K562 (cell line): ENCODE measurements around the gene EPX. TPM values are rescaled to one million over a fixed set of nuclear protein-coding genes. Genes with fewer than 3 reads are reported as not detected.

Source experiments
- ATAC-seq: fragments of 200-7000 bp; cut with Tn5 transposase; 3 replicates; pipeline ENCODE4 v1.9.1; 2020; ENCODE audit warnings: moderate library complexity
- BruUV-seq: library from RNA; stranded (reverse); fragments of 400-500 nt; replicated peaks from 2 replicates; lab custom pipeline; 2021; lab: Mats Ljungman, UMichigan
- CTCF ChIA-PET: fragments of 300-600 bp; formaldehyde crosslinking; extraction: SDS; loops from one replicate; lab custom pipeline; 2021; ENCODE audit warnings: low intra/inter-chr PET ratio; lab: Yijun Ruan, JAX
- POLR2A ChIA-PET: fragments of 300-600, 350-650 bp; sonication (Branson Sonifier 250); formaldehyde crosslinking; extraction: SDS; loops from one replicate; lab custom pipeline; 2021; ENCODE audit warnings: antibody characterized with exemption, inconsistent platforms; lab: Yijun Ruan, JAX
- DNase-seq, 4 experiments: peaks; one replicate each; pipeline versions ENCODE4 v3.0.0 to v3.0.0-alpha.2; 2011 to 2018; ENCODE audit warnings: low spot score in 3 of 4, mixed read lengths in 3 of 4; ENCODE audit errors: extremely low read depth in 1 of 4
- FAIRE-seq: peaks from 2 replicates; lab custom pipeline; 2011; peaks lifted over from hg19 to GRCh38; lab: Jason Lieb, UNC
- H2AFZ ChIP-seq: 2 replicates; pipeline ENCODE4 v1.6.0; 2011; ENCODE audit warnings: low read depth, low read length, control low read depth, inconsistent platforms
- H3K27ac ChIP-seq: fragments of 200-600 bp; 3 replicates; pipeline ENCODE4 v1.8.0; 2011; ENCODE audit warnings: low read depth, mild to moderate bottlenecking, control low read depth, inconsistent platforms, low read length, moderate library complexity, mixed read lengths; ENCODE audit errors: extremely low read depth
- H3K27me3 ChIP-seq, 2 experiments: fragments of 300-600 bp in 1 of 2; 2 replicates in 1 of 2; 3 replicates in 1 of 2; pipeline versions ENCODE4 v1.6.0 to v1.8.0; 2011; ENCODE audit warnings: inconsistent platforms in 2 of 2, low read length in 2 of 2, mild to moderate bottlenecking in 1 of 2, mixed read lengths in 1 of 2, moderate library complexity in 1 of 2; ENCODE audit not compliant: control insufficient read depth in 2 of 2, insufficient read depth in 2 of 2
- H3K36me3 ChIP-seq: fragments of 300-600 bp; 3 replicates; pipeline ENCODE4 v1.8.0; 2011; ENCODE audit warnings: mild to moderate bottlenecking, low read length, inconsistent platforms; ENCODE audit not compliant: control insufficient read depth, insufficient read depth
- H3K4me1 ChIP-seq, 2 experiments: fragments of 200-600 bp in 1 of 2; replicated peaks in 1 of 2; 2 replicates in 1 of 2; 3 replicates in 1 of 2; pipeline versions ENCODE4 v1.5.1 to v1.8.0; 2011; ENCODE audit warnings: inconsistent platforms in 2 of 2, low read length in 2 of 2, mild to moderate bottlenecking in 1 of 2, mixed read lengths in 1 of 2, moderate library complexity in 1 of 2; ENCODE audit not compliant: control insufficient read depth in 2 of 2, insufficient read depth in 2 of 2
- H3K4me2 ChIP-seq: 2 replicates; pipeline ENCODE4 v1.6.1; 2011; ENCODE audit warnings: low read length, control low read depth, inconsistent platforms, mixed read lengths; ENCODE audit not compliant: insufficient read depth
- H3K4me3 ChIP-seq: fragments of 200-600 bp; sonication (generic), shearing (Covaris generic); 2 replicates; pipeline ENCODE4 v1.5.1; 2016; ENCODE audit warnings: control low read depth, inconsistent platforms
- H3K79me2 ChIP-seq: fragments of 200-600 bp; 3 replicates; pipeline ENCODE4 v1.8.0; 2011; ENCODE audit warnings: low read length, inconsistent platforms; ENCODE audit not compliant: control insufficient read depth, insufficient read depth
- H3K9ac ChIP-seq, 2 experiments: 2 replicates each; pipeline versions ENCODE4 v1.6.0 to v1.6.1; 2011; ENCODE audit warnings: low read depth in 2 of 2, low read length in 2 of 2, control low read depth in 1 of 2, inconsistent platforms in 1 of 2, mild to moderate bottlenecking in 1 of 2, mixed read lengths in 1 of 2; ENCODE audit not compliant: insufficient read depth in 1 of 2
- H3K9me1 ChIP-seq: one replicate; pipeline ENCODE4 v1.6.0; 2011; ENCODE audit warnings: inconsistent platforms, mild to moderate bottlenecking, low read length, moderate library complexity; ENCODE audit not compliant: control insufficient read depth, insufficient read depth
- H3K9me3 ChIP-seq: replicated peaks from 2 replicates; pipeline ENCODE4 v1.5.1; 2011; ENCODE audit warnings: low read depth, low read length, inconsistent platforms; ENCODE audit not compliant: control insufficient read depth, insufficient read depth
- H4K20me1 ChIP-seq: replicated peaks from 2 replicates; pipeline ENCODE4 v1.6.1; 2011; ENCODE audit warnings: low read length, inconsistent platforms, mixed read lengths; ENCODE audit not compliant: control insufficient read depth, insufficient read depth
- HDAC3 ChIP-seq: fragments of 450-650 bp; IDR thresholded peaks from 2 replicates; pipeline ENCODE4 v1.6.1; 2018; ENCODE audit warnings: borderline replicate concordance, mild to moderate bottlenecking, moderate library complexity; ENCODE audit not compliant: partially characterized antibody
- MAFK ChIP-seq: IDR thresholded peaks from 2 replicates; pipeline ENCODE4 v1.6.1; 2011; ENCODE audit warnings: low read length, improper control_type of control experiment
- MTF1 ChIP-seq: fragments of 250-450 bp; sonication (Bioruptor Pico); IDR thresholded peaks from 2 replicates; pipeline ENCODE4 v1.9.0; 2021; ENCODE audit warnings: moderate library complexity, mild to moderate bottlenecking, inconsistent platforms, borderline replicate concordance
- XRCC3 ChIP-seq: fragments of 450-650 bp; IDR thresholded peaks from 2 replicates; pipeline ENCODE4 v1.6.1; 2017; ENCODE audit warnings: mild to moderate bottlenecking, moderate library complexity
- WGBS: fragments of 100-300 bp; shearing (Covaris generic); methylation state at CpG from one replicate; pipeline ENCODE4 v1.1.6; 2016; ENCODE audit warnings: low coverage, mixed read lengths; ENCODE audit not compliant: insufficient coverage; ENCODE audit errors: missing lambda C conversion rate; 5-methylcytosine and 5-hydroxymethylcytosine counted together
- in situ Hi-C: fragments of 300-500 bp; cut with MboI; formaldehyde crosslinking; loops from 4 replicates; pipeline ENCODE4 v1.15.0; 2018; ENCODE audit warnings: inconsistent platforms, mixed read lengths
- intact Hi-C: fragments of 100-400 bp; cut with micrococcal nuclease; formaldehyde crosslinking; loops from 2 replicates; pipeline ENCODE4 v1.14.2; 2022
- polyA plus RNA-seq, 8 experiments: library from polyadenylated mRNA; depleted of rRNA in 4 of 8; stranded (reverse) in 5 of 8; unstranded in 3 of 8; fragments of >200 nt; fragmentation: Nextera tagmentation in 2 of 8; fragmentation: Illumina TruSeq in 1 of 8; extraction: Ambion mirVana in 2 of 8; extraction: Trizol in 1 of 8; gene quantifications; 2 replicates each; pipeline versions ENCODE4 v1.2.1 to v1.2.3, GENCODE V29; 2011 to 2014; ENCODE audit warnings: inconsistent platforms in 1 of 8, missing spikeins in 1 of 8
- total RNA-seq, 7 experiments: library from RNA; depleted of rRNA in 6 of 7; stranded (reverse); fragments of >200 nt in 6 of 7; fragmentation: Illumina TruSeq in 2 of 7; extraction: Trizol in 2 of 7; gene quantifications; 2 replicates each; pipeline versions ENCODE4 v1.2.1 to v1.2.3, GENCODE V29; 2011 to 2021; ENCODE audit warnings: low replicate concordance in 1 of 7
- TF ChIP-seq, protein P1 (sequence below): fragments of 250-450 bp; sonication (Bioruptor Pico); IDR thresholded peaks from 2 replicates; pipeline ENCODE4 v1.5.0; 2021
- TF ChIP-seq, protein P2 (sequence below): fragments of 250-450 bp; sonication (Bioruptor Pico); IDR thresholded peaks from 2 replicates; pipeline ENCODE4 v1.6.1; 2021; ENCODE audit warnings: mild to moderate bottlenecking
- TF ChIP-seq, protein P3 (sequence below): fragments of 450-650 bp; formaldehyde crosslinking; IDR thresholded peaks from 2 replicates; pipeline ENCODE4 v1.4.0; 2020; ENCODE audit warnings: mild to moderate bottlenecking, moderate library complexity
- TF ChIP-seq, protein P4 (sequence below): fragments of 450-650 bp; formaldehyde crosslinking; IDR thresholded peaks from 2 replicates; pipeline ENCODE4 v1.4.0; 2020; ENCODE audit warnings: mild to moderate bottlenecking, mixed read lengths

The EPX gene
- total and polyA plus RNA-seq, 9 of the 15 experiments (the other 6 are each of a cell fraction or from before 2014, with no cell fraction given), result 0.07 to 0.33 (median 0.19) TPM; not detected in 3

DNA sequence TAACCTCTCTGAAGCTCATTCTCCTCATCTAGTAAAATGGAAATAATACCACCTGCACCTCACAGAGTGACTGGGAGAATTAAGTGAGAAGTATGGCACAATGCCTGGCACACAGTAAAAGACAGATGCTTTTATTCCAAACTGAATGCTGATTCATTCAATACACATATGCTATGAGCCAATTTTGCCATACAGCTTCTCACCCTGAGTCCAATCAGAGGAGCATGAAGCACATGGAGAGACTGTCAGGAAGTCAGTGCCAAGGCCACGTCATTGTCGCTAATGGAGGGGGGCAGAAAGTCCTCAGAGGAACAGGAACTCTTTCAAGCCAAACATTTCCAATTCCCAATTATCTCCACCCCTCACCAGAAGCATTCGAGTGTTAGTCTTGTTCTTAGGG, 14.9 kb downstream of the EPX start (continued):
- TF ChIP-seq, protein P1, sequence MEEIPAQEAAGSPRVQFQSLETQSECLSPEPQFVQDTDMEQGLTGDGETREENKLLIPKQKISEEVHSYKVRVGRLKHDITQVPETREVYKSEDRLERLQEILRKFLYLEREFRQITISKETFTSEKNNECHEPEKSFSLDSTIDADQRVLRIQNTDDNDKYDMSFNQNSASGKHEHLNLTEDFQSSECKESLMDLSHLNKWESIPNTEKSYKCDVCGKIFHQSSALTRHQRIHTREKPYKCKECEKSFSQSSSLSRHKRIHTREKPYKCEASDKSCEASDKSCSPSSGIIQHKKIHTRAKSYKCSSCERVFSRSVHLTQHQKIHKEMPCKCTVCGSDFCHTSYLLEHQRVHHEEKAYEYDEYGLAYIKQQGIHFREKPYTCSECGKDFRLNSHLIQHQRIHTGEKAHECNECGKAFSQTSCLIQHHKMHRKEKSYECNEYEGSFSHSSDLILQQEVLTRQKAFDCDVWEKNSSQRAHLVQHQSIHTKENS (CRISPR knock-in tag), result no peak
- TF ChIP-seq HDAC3, result no peak

DNA sequence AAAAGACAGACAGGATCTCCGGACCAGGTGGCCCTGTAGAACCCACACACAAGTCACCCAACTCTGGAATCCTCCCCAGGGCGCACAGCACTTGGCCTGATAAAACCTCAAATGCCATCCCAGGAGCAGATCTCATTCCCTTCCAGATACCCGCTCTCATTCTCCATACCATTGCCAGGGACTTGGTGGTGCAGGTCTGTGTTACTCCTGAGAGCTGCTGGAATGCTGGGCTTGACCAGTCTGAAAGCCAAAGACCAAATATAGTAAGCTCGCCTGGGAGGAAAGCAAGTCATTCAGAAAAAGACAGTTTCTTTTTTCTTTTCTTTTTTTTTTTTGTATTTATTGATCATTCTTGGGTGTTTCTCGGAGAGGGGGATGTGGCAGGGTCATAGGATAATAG, 15.8 kb downstream of the EPX start:
- POLR2A ChIA-PET, result no interaction called here
- H3K9me1 ChIP-seq, result no peaks in the 10 kb centered on the region
- no peaks in the 10 kb centered on the region for H3K79me2 ChIP-seq
- TF ChIP-seq HDAC3, result no peak
- TF ChIP-seq, protein P2, sequence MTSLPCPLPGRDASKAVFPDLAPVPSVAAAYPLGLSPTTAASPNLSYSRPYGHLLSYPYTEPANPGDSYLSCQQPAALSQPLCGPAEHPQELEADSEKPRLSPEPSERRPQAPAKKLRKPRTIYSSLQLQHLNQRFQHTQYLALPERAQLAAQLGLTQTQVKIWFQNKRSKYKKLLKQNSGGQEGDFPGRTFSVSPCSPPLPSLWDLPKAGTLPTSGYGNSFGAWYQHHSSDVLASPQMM (CRISPR knock-in tag), result no peak
- no peak for TF ChIP-seq MTF1 (CRISPR knock-in tag)
- TF ChIP-seq XRCC3, result no peak
- TF ChIP-seq MAFK, result no peak
- TF ChIP-seq, protein P3, sequence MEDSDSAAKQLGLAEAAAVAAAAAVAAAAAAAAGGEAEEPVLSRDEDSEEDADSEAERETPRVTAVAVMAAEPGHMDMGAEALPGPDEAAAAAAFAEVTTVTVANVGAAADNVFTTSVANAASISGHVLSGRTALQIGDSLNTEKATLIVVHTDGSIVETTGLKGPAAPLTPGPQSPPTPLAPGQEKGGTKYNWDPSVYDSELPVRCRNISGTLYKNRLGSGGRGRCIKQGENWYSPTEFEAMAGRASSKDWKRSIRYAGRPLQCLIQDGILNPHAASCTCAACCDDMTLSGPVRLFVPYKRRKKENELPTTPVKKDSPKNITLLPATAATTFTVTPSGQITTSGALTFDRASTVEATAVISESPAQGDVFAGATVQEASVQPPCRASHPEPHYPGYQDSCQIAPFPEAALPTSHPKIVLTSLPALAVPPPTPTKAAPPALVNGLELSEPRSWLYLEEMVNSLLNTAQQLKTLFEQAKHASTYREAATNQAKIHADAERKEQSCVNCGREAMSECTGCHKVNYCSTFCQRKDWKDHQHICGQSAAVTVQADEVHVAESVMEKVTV, result no peak
- TF ChIP-seq, protein P4, sequence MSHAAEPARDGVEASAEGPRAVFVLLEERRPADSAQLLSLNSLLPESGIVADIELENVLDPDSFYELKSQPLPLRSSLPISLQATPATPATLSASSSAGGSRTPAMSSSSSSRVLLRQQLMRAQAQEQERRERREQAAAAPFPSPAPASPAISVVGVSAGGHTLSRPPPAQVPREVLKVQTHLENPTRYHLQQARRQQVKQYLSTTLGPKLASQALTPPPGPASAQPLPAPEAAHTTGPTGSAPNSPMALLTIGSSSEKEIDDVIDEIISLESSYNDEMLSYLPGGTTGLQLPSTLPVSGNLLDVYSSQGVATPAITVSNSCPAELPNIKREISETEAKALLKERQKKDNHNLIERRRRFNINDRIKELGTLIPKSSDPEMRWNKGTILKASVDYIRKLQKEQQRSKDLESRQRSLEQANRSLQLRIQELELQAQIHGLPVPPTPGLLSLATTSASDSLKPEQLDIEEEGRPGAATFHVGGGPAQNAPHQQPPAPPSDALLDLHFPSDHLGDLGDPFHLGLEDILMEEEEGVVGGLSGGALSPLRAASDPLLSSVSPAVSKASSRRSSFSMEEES, result no peak
- WGBS, result 83% methylated on average over 4 of the region's 5 CpGs
- no peak overlapping the region for H3K9ac ChIP-seq
- CTCF ChIA-PET, result no interaction called here
- H2AFZ ChIP-seq, result no peak overlapping the region
- H4K20me1 ChIP-seq, result no peaks in the 10 kb centered on the region
- BruUV-seq, result no TSS peak
- H3K36me3 ChIP-seq, result peaks cover 52% of the 10 kb centered on the region; the same call in 2 of the 3 replicates
- no peaks in the 10 kb centered on the region for H3K9me3 ChIP-seq
- no peak for ATAC-seq
- intact Hi-C loops (no loop called here), in situ Hi-C loops (no loop called here)
- H3K27ac ChIP-seq, result no peak overlapping the region
- no peak for FAIRE-seq
- no peaks in the 10 kb centered on the region for H3K4me1 ChIP-seq
- no peak for DNase-seq
- H3K27me3 ChIP-seq, result no peaks in the 10 kb centered on the region
- no peak overlapping the region for H3K4me3 ChIP-seq
- H3K4me2 ChIP-seq, result no peak overlapping the region
